CD14-positive monocyte (primary cell): Measurements from ENCODE around the gene UNCX. TPM values are rescaled to one million over a fixed set of nuclear protein-coding genes. Genes with fewer than 3 reads are reported as not detected.

ENCODE experiments used
- DNase-seq, 3 donors: peaks; one replicate each; pipeline ENCODE4 v3.0.0-alpha.2; 2011 to 2022
- H2AFZ ChIP-seq: 2 replicates; pipeline ENCODE4 v1.6.0; 2012; ENCODE audit warnings: mild to moderate bottlenecking, low read depth, low read length, inconsistent platforms; ENCODE audit not compliant: insufficient read depth, poor library complexity, severe bottlenecking
- H3K27ac ChIP-seq, 2 donors: 1 replicate in 1 of 2; 2 replicates in 1 of 2; pipeline ENCODE4 v1.5.1; 2012 to 2013; ENCODE audit warnings: low read length in 2 of 2, control low read depth in 1 of 2, inconsistent platforms in 1 of 2, low read depth in 1 of 2, mild to moderate bottlenecking in 1 of 2
- H3K27me3 ChIP-seq, 2 donors: one replicate each; pipeline versions ENCODE4 v1.6.0 to v1.6.1; 2011 to 2013; ENCODE audit warnings: low read length in 2 of 2; ENCODE audit not compliant: control insufficient read depth in 2 of 2, insufficient read depth in 2 of 2
- H3K36me3 ChIP-seq, 2 donors: replicated peaks in 1 of 2; 1 replicate in 1 of 2; 2 replicates in 1 of 2; pipeline versions ENCODE4 v1.5.1 to v1.6.1; 2012 to 2013; ENCODE audit warnings: low read length in 2 of 2, control low read depth in 1 of 2, inconsistent platforms in 1 of 2, mild to moderate bottlenecking in 1 of 2; ENCODE audit not compliant: insufficient read depth in 2 of 2, control insufficient read depth in 1 of 2
- H3K4me1 ChIP-seq, 2 donors: 1 replicate in 1 of 2; 2 replicates in 1 of 2; pipeline versions ENCODE4 v1.5.1 to v1.6.1; 2012 to 2013; ENCODE audit warnings: low read length in 2 of 2, control low read depth in 1 of 2, inconsistent platforms in 1 of 2, mild to moderate bottlenecking in 1 of 2, moderate library complexity in 1 of 2; ENCODE audit not compliant: insufficient read depth in 2 of 2, control insufficient read depth in 1 of 2
- H3K4me2 ChIP-seq: replicated peaks from 2 replicates; pipeline ENCODE3; 2012; ENCODE audit warnings: low read length, moderate library complexity, mild to moderate bottlenecking; ENCODE audit not compliant: poor library complexity, severe bottlenecking; ENCODE audit errors: extremely low read depth
- H3K4me3 ChIP-seq, 3 experiments: fragments of 200-600 bp in 1 of 3; sonication (generic) in 1 of 3; replicated peaks in 1 of 3; 1 replicate in 2 of 3; 2 replicates in 1 of 3; pipeline ENCODE4 v1.5.1; 2011 to 2013; ENCODE audit warnings: low read length in 3 of 3, mild to moderate bottlenecking in 3 of 3, control low read depth in 2 of 3, low read depth in 2 of 3, inconsistent platforms in 1 of 3, moderate library complexity in 1 of 3
- H3K79me2 ChIP-seq: 2 replicates; pipeline ENCODE4 v1.6.0; 2012; ENCODE audit warnings: mild to moderate bottlenecking, control low read depth, inconsistent platforms, low read length, moderate library complexity; ENCODE audit not compliant: insufficient read depth
- H3K9ac ChIP-seq: 2 replicates; pipeline ENCODE4 v1.6.0; 2017; ENCODE audit warnings: low read length, mild to moderate bottlenecking; ENCODE audit not compliant: insufficient read depth, poor library complexity, severe bottlenecking
- H3K9me3 ChIP-seq, 2 donors: replicated peaks in 1 of 2; 1 replicate in 1 of 2; 2 replicates in 1 of 2; pipeline versions ENCODE4 v1.5.1 to v1.6.1; 2012 to 2013; ENCODE audit warnings: low read length in 2 of 2, control low read depth in 1 of 2; ENCODE audit not compliant: control insufficient read depth in 1 of 2, insufficient read depth in 1 of 2
- H4K20me1 ChIP-seq: 2 replicates; pipeline ENCODE4 v1.6.0; 2012; ENCODE audit warnings: mild to moderate bottlenecking, low read length, control low read depth, moderate library complexity; ENCODE audit not compliant: insufficient read depth
- H3K27ac Mint-ChIP-seq, 7 donors: one replicate each; pipeline ENCODE4 v1.8.0; 2020; ENCODE audit warnings: mild to moderate bottlenecking in 7 of 7, mixed read lengths in 7 of 7, moderate library complexity in 6 of 7, inconsistent platforms in 2 of 7
- H3K27me3 Mint-ChIP-seq, 3 donors: one replicate each; pipeline ENCODE4 v1.8.0; 2021 to 2022; ENCODE audit warnings: low read depth in 3 of 3, mild to moderate bottlenecking in 3 of 3, mixed read lengths in 3 of 3, moderate library complexity in 3 of 3, inconsistent platforms in 1 of 3
- H3K36me3 Mint-ChIP-seq, 2 donors: one replicate each; pipeline ENCODE4 v1.8.0; 2020; ENCODE audit warnings: mixed read lengths in 2 of 2, inconsistent platforms in 1 of 2, mild to moderate bottlenecking in 1 of 2
- H3K4me1 Mint-ChIP-seq: one replicate; pipeline ENCODE4 v1.8.0; 2020; ENCODE audit warnings: mild to moderate bottlenecking, mixed read lengths
- H3K4me3 Mint-ChIP-seq, 2 donors: one replicate each; pipeline ENCODE4 v1.8.0; 2020; ENCODE audit warnings: mild to moderate bottlenecking in 2 of 2, mixed read lengths in 2 of 2, moderate library complexity in 1 of 2
- H3K9me3 Mint-ChIP-seq, 7 donors: one replicate each; pipeline ENCODE4 v1.8.0; 2020 to 2022; ENCODE audit warnings: mixed read lengths in 7 of 7, mild to moderate bottlenecking in 6 of 7, moderate library complexity in 6 of 7, inconsistent platforms in 2 of 7
- WGBS: methylation state at CpG from one replicate; pipeline ENCODE4 v1.1.5; 2013; ENCODE audit warnings: missing lambda C conversion rate; ENCODE audit not compliant: insufficient coverage; 5-methylcytosine and 5-hydroxymethylcytosine counted together
- intact Hi-C, 2 donors: fragments of 100-400 bp; cut with micrococcal nuclease; formaldehyde crosslinking; loops; one replicate each; pipeline versions ENCODE4 v1.15.0 to v1.15.1; 2023
- polyA plus RNA-seq, 3 donors: library from polyadenylated mRNA; depleted of rRNA in 1 of 3; unstranded in 2 of 3; stranded (reverse) in 1 of 3; fragments of 300-500 nt in 2 of 3; fragments of >200 nt in 1 of 3; fragmentation: Illumina TruSeq in 2 of 3; gene quantifications; 1 replicate in 2 of 3; 2 replicates in 1 of 3; pipeline ENCODE4 v1.2.3, GENCODE V29; 2012 to 2021
- TF ChIP-seq, protein P1 (sequence below): fragments of 200-600 bp; IDR thresholded peaks from one replicate; pipeline ENCODE4 v1.8.0; 2022; ENCODE audit warnings: antibody characterized with exemption, mild to moderate bottlenecking

Gene UNCX
- polyA plus RNA-seq, 3 donors, result not detected

DNA sequence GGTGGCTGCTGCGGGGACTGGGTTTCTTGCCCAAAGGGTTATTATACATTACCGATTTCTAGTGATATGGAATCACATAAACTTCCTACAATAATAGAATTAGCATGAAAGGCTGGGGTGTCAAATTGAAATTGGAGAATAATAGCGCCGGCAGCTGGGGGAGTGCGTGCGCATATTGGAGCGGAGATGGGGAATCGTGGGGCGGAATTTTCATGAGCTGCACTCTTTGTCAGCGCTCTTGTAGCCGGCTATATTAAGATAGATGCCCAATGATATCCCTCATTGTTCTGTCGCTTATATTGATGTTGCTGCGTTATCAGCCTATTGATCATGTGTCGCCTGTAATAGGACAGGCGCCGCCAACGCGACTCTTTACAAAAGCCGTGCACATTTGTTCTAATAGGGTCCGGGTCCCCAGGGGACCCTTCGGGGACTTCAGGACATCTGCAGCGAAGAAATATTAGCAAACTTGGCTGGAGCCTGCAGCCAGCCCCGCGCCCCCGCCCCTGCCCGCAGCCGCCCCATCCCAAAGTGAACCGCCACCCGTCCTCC, 5.1 kb downstream of the UNCX start:
- Mint-ChIP-seq H3K9me3 (peaks cover 0 to 24% (median 7%) of the 10 kb centered on the region in 7 donors), H3K27me3 (peaks cover 69 to 87% (median 78%) of the 10 kb centered on the region in 3 donors), H3K36me3 (peaks cover 0 to 6% of the 10 kb centered on the region in 2 donors), H3K27ac (no peak overlapping the region), H3K4me1 (peaks cover 2% of the 10 kb centered on the region), H3K4me3 (peak overlapping the region in 1 of 2 donors; percentile 63)
- no peak overlapping the region for H3K4me3 ChIP-seq
- no peak overlapping the region for H2AFZ ChIP-seq
- no peak for DNase-seq
- WGBS, result 9% methylated on average over 23 of the region's 29 CpGs
- no peaks in the 10 kb centered on the region for H3K79me2 ChIP-seq
- H4K20me1 ChIP-seq, result no peaks in the 10 kb centered on the region
- intact Hi-C loops, result no loop called here
- H3K36me3 ChIP-seq, result no peaks in the 10 kb centered on the region
- TF ChIP-seq, protein P1, sequence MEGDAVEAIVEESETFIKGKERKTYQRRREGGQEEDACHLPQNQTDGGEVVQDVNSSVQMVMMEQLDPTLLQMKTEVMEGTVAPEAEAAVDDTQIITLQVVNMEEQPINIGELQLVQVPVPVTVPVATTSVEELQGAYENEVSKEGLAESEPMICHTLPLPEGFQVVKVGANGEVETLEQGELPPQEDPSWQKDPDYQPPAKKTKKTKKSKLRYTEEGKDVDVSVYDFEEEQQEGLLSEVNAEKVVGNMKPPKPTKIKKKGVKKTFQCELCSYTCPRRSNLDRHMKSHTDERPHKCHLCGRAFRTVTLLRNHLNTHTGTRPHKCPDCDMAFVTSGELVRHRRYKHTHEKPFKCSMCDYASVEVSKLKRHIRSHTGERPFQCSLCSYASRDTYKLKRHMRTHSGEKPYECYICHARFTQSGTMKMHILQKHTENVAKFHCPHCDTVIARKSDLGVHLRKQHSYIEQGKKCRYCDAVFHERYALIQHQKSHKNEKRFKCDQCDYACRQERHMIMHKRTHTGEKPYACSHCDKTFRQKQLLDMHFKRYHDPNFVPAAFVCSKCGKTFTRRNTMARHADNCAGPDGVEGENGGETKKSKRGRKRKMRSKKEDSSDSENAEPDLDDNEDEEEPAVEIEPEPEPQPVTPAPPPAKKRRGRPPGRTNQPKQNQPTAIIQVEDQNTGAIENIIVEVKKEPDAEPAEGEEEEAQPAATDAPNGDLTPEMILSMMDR, result no peak
- no peak overlapping the region for H3K4me2 ChIP-seq
- H3K9me3 ChIP-seq, result peaks cover 0 to 27% of the 10 kb centered on the region in 2 donors
- peaks cover 65 to 82% of the 10 kb centered on the region in 2 donors for H3K27me3 ChIP-seq
- H3K9ac ChIP-seq, result no peak overlapping the region
- no peaks in the 10 kb centered on the region for H3K4me1 ChIP-seq
- no peak overlapping the region for H3K27ac ChIP-seq

DNA sequence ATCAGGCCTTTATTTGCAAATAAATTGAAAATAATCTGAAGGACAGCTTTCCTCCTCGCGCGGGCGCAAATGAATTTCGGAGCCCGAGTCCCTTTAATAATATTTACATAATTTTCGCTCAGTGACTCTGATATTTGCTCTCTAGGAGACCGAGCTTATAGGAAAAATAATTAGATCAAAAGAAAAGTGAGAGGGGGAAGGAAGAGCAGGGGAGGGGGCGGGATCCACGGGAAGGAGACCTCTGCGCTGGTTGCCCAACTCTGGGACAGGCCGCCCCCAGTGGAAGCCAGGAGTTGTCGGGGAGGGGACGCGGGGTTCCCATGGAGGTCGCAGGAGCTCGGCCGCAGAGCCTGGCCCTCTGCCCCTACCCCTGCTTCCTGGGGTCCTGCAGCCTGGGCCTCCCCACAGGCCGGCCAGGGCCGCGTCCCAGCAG, 5.8 kb downstream of the UNCX start:
- Histone ChIP-seq H4K20me1 (no peaks in the 10 kb centered on the region), H3K27ac (no peak overlapping the region), H3K9ac (no peak overlapping the region), H3K4me1 (no peaks in the 10 kb centered on the region), H2AFZ (no peak overlapping the region), H3K4me3 (no peak overlapping the region), H3K36me3 (no peaks in the 10 kb centered on the region), H3K27me3 (peaks cover 69 to 87% of the 10 kb centered on the region in 2 donors), H3K9me3 (peaks cover 0 to 31% of the 10 kb centered on the region in 2 donors), H3K79me2 (no peaks in the 10 kb centered on the region), H3K4me2 (no peak overlapping the region)
- H3K27ac Mint-ChIP-seq, result no peak overlapping the region
- H3K27me3 Mint-ChIP-seq, result peaks cover 75 to 90% (median 83%) of the 10 kb centered on the region in 3 donors
- peaks cover 0 to 6% of the 10 kb centered on the region in 2 donors for H3K36me3 Mint-ChIP-seq
- H3K4me1 Mint-ChIP-seq, result peaks cover 2% of the 10 kb centered on the region
- no peak for DNase-seq
- H3K4me3 Mint-ChIP-seq, result peak overlapping the region in 1 of 2 donors; percentile 70
- TF ChIP-seq, protein P1, result no peak
- WGBS, result 7% methylated on average over 9 of the region's 21 CpGs
- intact Hi-C loops, result no loop called here
- H3K9me3 Mint-ChIP-seq, result peaks cover 0 to 24% (median 7%) of the 10 kb centered on the region in 7 donors
